WERI-Rb-1 (cell line): Measurements from ENCODE around the gene ANKH.

Experiments
- DNase-seq: peaks from one replicate; pipeline ENCODE4 v3.0.0-alpha.2; 2020
- H3K27ac ChIP-seq: fragments of 250-450 bp; sonication (Bioruptor Pico); 2 replicates; pipeline ENCODE4 v1.5.1; 2020; ENCODE audit warnings: mild to moderate bottlenecking, moderate library complexity
- H3K27me3 ChIP-seq: fragments of 250-450 bp; sonication (Bioruptor Pico); 2 replicates; pipeline ENCODE4 v1.5.1; 2021; ENCODE audit warnings: mild to moderate bottlenecking, low read depth, moderate library complexity; ENCODE audit not compliant: insufficient read depth, severe bottlenecking
- H3K36me3 ChIP-seq: fragments of 250-450 bp; sonication (Bioruptor Pico); 2 replicates; pipeline ENCODE4 v1.5.1; 2020; ENCODE audit warnings: mild to moderate bottlenecking, moderate library complexity
- H3K4me3 ChIP-seq: 2 replicates; pipeline ENCODE4 v1.5.1; 2011; ENCODE audit warnings: low read depth, mild to moderate bottlenecking, control low read depth, low read length
- H3K9me3 ChIP-seq: fragments of 250-450 bp; sonication (Bioruptor Pico); 2 replicates; pipeline ENCODE4 v1.5.1; 2021; ENCODE audit warnings: mild to moderate bottlenecking, moderate library complexity; ENCODE audit not compliant: severe bottlenecking
- CTCF ChIP-seq: IDR thresholded peaks from 2 replicates; pipeline ENCODE4 v1.5.1; 2011; ENCODE audit warnings: low read depth, mild to moderate bottlenecking, control low read depth, inconsistent platforms, low read length

The ANKH gene

DNA sequence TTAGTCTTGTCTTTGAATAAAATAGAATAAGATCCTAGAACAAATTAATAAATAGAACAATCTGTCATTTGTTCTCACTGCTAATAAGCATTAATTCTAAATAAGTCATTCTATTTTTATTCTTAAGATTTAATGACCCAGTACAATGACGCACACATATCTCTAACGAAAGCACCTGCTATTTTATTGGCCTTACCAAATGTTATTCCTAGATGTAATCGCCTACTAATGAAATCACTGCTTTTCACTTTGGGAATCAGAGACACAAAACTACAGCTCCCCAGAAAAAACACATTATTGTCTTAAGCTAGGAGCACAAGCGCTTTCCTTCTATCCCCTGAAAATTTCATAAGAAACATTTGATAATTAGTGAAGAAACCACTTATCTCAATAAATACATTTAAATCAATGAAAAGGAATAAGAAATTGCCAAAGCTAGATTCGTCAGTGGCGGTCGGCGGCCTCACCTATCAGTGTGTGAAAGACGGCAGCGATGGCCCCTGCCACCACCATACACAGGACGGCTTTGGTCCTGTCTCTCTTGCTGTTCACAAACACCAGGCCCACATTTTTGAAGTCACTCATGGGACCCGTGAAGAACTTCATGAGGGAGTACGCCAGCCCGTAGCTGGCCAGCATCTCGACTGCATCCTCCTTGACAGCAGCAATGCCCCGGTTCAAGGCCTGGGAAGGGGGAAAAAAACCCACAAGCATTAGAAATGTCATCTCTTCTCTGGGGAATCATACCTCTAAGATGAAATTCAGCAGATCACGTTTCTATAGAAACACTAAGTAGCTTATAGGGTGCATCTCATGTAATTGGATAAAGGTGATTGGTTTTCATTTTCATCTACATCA is 102.8 kb downstream of the ANKH start:
- DNase-seq: no peak
- Histone ChIP-seq H3K27me3 (no peaks in the 10 kb centered on the region), H3K27ac (no peak overlapping the region), H3K9me3 (no peaks in the 10 kb centered on the region), H3K36me3 (peaks cover 9% of the 10 kb centered on the region; the same call in 1 of the 2 replicates), H3K4me3 (no peak overlapping the region)
- TF ChIP-seq CTCF: no peak

- H3K9me3 ChIP-seq: no peaks in the 10 kb centered on the region
- no peak overlapping the region for H3K4me3 ChIP-seq
- TF ChIP-seq CTCF: no peak
- peaks cover 9% of the 10 kb centered on the region; the same call in 1 of the 2 replicates for H3K36me3 ChIP-seq
- H3K27ac ChIP-seq: no peak overlapping the region
- H3K27me3 ChIP-seq: no peaks in the 10 kb centered on the region
- DNase-seq: no peak
Measured at GRCh38 chr5:14767735-14768507, 103.7 kb downstream of the ANKH start.

DNA sequence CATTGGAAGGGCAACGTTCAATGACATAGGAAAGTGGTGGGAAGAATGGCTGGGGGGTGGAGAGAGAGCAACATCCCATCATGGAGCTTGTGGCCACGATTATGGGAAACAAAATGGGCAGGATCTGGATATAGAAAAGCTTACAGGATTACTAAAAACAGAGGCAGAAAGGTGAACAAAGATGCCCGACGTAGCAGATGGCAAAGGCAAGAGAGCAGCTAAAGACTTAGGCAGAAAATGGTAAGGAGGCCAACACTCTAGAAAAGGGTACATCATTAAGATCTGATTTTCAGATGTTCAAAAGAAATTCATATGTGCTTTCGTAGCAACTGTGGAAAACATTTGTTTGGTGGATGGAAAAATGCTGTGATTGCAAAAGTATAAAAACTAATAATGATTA is 104.5 kb downstream of the ANKH start:
- no peak overlapping the region for H3K27ac ChIP-seq
- H3K4me3 ChIP-seq: no peak overlapping the region
- no peak for TF ChIP-seq CTCF
- H3K27me3 ChIP-seq: no peaks in the 10 kb centered on the region
- no peak for DNase-seq
- H3K9me3 ChIP-seq: no peaks in the 10 kb centered on the region
- H3K36me3 ChIP-seq: peaks cover 9% of the 10 kb centered on the region; the same call in 1 of the 2 replicates

DNA sequence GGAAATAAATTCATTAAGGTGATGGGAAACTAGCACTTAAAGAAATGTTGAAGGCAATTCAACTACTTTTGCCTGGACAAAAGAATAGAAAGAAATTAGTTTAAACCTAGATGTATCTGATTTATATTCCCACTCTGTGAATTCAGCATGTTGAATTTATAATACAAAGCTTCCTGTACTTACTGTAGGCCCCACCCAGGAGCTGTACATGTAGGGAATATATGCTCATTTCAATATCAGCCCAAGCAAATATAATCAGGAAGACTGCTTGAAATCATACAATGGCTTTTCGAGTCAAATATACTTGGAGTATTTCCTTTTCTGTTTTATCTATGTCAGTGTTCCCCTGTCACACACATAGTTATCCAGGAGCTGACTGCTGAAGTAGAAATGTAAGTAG is 105.0 kb downstream of the ANKH start:
- TF ChIP-seq CTCF: no peak
- H3K27me3 ChIP-seq: no peaks in the 10 kb centered on the region
- DNase-seq: no peak

GRCh38 chr5:14765587-14765986 is 106.0 kb downstream of the ANKH start:
- no peaks in the 10 kb centered on the region for H3K9me3 ChIP-seq
- no peak for TF ChIP-seq CTCF

More for the DNA sequence above, 105.0 kb downstream of the ANKH start:
- Histone ChIP-seq H3K27ac (no peak overlapping the region), H3K9me3 (no peaks in the 10 kb centered on the region), H3K4me3 (no peak overlapping the region), H3K36me3 (peaks cover 9% of the 10 kb centered on the region; the same call in 1 of the 2 replicates)

More at GRCh38 chr5:14765587-14765986, 106.0 kb downstream of the ANKH start:
- H3K4me3 ChIP-seq: no peak overlapping the region
- H3K36me3 ChIP-seq: peaks cover 9% of the 10 kb centered on the region; the same call in 1 of the 2 replicates
- no peaks in the 10 kb centered on the region for H3K27me3 ChIP-seq
- H3K27ac ChIP-seq: no peak overlapping the region
- no peak for DNase-seq
